Activated gamma-delta T cell treated with Interleukin-2 at 50 U/mL for 16 hours (primary cell): ENCODE measurements around the gene CELA3B.
"Not testable (repeated sequence)": the region's sequence is repeated elsewhere in the genome, so short reads cannot be mapped to it uniquely, and the experiment has no call there.

ENCODE experiments used
- DNase-seq: peaks from one replicate; pipeline ENCODE4 v3.0.0-alpha.2; 2020

Gene CELA3B

DNA sequence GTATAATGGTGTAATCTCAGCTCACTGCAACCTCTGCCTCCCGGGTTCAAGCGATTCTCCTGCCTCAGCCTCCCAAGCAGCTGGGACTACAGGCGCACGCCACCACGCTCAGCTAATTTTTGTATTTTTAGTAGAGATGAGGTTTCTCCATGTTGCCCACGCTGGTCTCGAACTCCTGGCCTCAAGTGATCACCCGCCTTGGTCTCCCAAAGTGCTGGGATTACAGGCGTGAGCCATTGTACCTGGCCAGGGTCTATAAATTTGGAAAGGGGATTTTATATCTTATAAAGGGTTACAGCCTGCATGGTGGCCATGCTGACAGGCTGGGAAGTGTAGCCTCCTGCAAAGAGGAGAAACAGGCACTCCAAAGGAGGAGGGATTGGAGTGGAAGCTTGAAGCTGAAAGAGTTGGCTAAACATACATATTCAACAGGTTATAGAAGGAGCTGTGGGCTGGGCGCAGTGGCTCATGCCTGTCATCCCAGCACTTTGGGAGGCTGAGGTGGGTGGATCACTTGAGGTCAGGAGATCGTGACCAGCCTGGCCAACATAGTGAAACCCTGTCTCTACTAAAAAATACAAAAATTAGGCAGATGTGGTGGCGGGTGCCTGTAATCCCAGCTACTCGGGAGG, 37.9 kb downstream of the CELA3B start:
- not testable (repeated sequence) for DNase-seq

DNA sequence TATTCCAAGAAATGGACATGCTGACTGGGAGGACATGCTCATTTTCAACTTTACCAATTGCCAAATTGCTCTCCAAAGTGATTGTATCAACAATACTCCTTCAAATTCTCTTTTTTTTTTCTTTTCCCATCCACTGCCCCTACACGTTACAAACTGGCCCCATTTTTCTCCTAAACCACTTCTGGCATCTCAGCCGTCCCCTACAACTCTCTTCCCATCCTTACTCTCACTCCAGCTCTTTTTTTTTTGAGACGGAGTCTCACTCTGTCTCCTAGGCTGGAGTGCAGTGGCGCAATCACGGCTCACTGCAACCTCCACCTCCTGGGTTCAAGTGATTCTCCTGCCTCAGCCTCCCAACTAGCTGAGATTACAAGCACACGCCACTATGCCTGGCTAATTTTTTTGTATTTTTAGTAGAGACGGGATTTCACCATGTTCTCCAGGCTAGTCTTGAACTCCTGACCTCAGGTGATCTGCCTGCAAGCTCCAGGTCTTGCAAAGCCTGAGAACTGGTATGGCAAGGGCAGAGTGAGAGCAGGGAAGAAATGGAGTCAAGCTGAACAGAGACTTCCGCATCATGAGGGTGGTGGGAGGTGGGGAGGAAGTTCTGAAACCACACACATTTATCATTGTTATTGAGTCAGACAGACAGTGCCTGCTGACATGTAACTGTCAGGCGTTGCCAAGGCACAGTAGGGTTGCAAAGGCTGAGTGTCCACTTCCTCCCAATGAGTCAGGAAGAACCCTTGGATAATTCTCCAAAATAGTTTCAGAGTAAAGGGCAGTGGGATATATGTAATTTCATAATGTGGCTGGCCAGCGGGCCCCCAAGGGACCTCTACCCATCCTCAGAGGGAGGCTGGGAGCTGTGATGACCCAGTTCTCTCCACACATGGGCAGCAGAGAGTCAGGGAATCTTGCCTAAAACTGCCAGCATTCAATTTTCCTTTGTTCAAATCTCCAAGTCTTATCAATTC, 42.0 kb downstream of the CELA3B start:
- DNase-seq: peak; percentile 61

DNA sequence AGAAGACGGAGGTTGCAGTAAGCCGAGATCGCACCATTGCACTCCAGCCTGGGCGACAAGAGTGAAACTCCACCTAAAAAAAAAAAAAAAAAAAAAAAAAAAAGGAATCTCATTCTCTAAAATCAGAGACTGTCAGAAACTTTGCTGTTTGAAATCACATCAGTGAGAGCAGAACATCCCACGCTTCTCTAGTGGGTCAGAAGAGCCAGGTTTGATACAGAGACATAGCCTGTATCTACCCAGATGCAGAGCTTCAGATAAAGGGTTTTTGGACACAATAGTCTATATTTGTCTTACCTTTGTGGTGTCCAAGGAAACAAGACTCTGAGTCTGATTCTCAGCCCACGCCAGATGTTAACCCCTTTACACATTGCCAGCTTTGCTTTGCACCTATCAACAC, 44.2 kb downstream of the CELA3B start:
- DNase-seq: no peak

DNA sequence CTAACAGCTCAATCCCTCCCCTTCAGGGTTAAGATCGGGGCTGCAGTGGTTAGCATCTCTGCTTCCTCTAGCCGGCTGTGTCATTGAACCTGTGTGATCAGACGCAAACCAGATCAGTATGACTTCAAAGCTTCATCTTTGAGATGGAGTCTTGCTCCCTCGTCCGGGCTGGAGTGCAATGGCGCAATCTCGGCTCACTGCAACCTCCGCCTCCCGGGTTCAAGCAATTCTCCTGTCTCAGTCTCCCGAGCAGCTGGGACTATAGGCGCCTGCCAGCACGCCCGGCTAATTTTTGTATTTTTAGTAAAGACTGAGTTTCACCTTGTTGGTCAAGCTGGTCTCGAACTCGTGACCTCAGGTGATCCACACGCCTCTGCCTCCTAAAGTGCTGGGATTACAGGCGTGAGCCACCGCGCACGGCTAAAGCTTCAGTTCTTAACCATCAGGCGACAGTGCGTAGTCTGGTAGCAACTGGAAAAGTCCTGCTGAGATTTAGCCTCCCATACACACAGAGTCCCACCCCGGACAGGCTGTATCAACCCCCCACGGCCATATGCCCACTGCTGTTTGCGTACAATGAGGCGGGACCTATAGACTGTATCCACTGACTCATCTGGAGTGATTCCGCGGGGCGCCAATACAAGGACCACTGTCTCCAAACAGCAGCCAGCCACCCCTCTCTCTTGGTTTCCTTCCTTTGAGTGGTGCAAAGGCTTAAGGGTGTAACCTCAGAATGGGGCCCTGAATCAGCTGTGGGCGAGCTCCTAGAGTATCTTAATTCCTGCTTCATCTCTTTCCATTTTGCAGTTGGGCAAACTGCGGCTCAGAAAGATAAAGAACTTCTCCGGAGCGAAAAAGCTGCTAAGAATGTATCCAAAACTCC, 47.9 kb downstream of the CELA3B start:
- peak; percentile 75 for DNase-seq

DNA sequence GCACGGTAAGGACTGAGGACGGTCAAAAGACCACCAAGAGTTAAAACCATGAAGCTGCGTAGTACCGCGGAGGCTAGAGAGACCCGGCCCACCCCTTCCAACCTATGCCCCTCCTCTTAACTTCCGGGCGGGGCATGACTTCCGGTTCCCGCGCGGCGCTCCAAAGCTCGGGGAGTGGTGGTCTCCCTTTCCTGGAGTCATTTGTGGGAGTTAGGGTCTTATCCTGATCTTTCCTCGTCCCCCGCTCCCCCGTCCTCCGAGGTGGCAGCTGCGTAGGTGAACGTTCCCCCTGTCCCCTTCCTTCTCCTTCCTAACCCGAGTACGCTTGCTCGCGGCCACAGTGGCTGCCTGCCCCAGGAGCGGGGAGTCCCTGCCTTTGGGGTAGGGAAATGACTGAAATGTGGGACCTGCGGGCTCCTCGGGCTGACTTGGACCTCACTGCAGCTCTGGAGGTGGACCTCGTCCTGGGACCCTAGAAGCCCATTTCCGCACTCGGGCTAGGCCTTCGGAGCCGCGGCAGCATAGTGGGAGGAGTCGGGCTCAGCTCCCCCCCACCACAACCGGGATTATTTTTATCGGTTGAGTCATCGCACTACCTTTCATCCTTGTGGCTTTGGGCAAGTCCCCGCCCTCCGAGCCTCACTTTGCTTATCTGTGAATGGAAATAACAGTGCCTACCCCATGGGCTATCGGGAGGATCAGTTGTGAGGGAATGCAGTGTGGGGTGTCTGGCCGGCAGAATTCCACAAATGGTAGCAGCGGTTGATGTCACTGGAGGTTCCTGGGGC, 48.7 kb downstream of the CELA3B start:
- DNase-seq: peak; percentile 88

DNA sequence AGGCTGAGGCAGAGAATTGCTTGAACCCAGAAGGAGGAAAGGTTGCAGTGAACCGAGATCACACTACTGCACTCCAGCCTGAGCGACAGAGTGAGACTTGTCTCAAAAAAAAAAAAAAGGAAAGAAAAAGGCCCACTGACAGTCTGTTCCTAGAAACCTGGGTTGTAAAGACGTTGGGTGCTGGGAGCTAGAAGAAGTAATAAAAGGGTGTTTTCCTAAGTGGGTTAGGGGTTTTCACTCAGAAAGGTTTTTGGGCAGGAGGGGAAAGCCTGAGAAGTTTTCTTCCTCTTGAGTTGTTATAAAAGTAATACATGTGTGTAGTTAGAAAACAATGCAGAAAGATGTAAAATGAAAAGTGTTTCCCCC, 50.1 kb downstream of the CELA3B start:
- no peak for DNase-seq

DNA sequence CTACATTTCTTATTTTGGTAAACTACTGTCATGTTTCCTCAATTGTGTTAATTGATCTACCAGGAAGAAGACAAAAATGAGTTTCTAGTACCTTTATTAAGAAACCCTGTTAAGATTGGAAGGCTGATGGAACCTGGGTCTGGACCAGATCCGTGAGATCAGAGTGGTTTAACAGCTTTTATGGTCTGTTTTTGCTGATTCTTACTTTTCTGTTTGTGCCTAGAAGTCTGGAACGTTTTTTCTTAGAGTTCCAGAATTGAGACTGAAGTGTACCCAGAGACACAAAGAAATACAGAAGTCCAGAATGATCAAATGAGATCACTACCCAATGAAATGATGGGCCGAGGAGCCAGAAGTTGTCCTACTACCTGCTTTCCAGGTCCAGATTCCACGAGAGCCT, 53.2 kb downstream of the CELA3B start:
- no peak for DNase-seq

DNA sequence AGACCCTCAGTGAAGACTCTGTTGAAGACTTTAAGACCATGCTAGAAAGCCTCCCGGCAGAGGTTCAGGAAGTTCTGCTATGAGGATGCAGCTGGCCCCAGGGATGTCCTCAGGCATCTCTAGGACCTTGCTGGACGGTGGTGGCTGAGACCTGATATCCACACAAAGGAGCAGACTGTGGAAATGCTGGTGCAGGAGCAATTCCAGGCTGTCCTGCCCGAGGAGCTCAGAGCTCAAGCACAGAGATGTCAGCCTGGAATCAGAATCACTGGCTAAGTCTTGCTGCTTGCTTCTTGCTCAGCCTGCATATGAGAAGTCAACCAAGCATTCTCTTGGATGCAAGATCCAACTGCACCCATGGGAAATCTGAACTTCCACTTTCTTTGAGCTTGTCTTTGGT, 53.7 kb downstream of the CELA3B start:
- no peak for DNase-seq

DNA sequence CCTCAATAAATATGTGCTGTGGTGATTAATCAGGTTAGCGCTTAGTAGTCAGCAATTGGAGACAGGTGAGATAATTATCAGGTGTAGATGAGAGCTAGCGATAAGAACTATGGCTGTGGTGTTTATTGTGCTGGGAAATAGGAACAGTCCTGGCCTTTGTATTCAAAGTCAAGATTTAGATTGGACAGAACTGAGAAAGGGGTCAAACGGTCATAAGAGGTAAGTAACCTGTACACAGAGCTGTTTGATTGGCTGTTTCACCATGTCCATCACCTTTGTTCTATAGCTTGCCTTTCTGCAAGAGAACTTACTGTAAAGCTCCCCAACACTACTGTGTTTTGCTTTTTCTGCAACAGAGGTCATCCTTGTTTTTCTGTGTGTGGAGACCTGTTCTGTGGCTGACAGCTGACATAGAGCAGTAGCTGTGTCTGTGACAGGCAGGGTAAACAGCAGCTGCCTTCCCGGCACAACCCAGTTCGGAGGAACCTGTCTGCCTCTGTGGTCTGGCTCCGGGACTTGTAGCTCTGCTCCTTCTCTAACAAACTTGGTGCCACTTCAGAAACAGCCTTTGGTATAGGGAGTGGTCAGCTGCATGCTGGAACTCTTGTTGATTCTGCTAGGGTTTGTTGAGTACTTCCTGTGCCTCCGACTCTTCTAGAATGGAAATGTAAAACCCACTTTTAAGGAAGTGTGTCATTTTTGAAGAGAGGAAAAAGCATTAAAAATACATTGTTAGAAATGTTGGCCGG, 54.6 kb downstream of the CELA3B start:
- no peak for DNase-seq

DNA sequence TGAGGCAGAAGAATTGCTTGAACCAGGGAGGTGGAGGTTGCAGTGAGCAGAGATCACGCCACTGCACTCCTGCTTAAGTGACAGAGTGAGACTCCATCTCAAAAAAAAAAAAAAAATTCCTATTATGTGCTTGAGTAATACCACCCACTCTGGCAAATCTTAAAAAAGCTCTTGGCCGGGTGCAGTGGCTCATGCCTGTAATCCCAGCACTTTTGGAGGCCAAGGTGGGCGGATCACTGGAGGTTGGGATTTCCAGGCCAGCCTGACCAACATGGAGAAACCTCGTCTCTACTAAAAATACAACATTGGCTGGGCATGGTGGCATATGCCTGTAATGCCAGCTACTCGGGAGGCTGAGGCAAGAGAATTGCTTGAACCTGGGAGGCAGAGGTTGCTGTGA, 58.0 kb downstream of the CELA3B start:
- DNase-seq: not testable (repeated sequence)

DNA sequence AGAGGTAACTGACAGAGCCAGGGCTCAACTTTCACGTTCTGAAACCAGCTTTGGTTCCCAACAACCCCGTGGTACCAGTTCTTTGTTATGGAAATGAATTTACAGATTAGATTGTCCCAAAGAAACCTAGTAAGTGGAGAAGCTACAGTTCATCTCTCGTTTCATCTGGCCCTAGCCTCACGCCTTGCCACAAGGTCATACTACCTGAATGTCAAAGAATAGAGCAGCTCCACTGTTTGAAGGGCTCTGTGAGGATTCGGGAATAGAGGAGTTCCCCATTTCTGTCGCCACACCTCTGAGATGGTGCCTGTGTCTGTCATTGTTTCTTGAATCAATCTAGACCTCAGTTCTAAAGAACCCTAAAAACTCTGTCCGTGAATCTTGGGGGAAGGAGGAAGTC, 60.7 kb downstream of the CELA3B start:
- DNase-seq: no peak

DNA sequence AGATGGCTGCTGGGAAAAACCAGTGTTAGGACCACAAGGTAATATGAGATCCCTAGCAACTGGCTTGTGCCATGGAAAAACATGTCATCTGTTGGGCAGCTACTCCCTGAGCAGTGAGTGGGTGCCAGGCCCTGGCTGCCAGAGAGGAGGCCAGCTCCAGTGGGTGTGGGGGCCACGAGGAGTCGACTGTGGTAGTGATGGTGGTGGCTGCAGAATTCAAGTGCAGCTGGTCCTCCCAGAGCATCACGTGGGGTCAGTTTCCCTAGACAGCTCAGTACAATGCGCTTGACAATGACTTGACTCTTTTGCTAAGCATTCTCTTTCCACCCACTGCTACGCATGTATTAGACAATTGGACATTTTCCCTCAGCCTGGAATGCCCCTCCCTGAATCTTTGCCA, 61.2 kb downstream of the CELA3B start:
- no peak for DNase-seq
